Nucleus accumbens (tissue), 56 donors: Measurements from ENCODE around the gene TMEM248.
"Not testable (repeated sequence)": the region's sequence is repeated elsewhere in the genome, so short reads cannot be mapped to it uniquely, and the experiment has no call there.

Source experiments
- DNase-seq, 56 donors: peaks; one replicate each; lab custom pipeline; 2025; lab: John Stamatoyannopoulos, UW

The TMEM248 gene

DNA sequence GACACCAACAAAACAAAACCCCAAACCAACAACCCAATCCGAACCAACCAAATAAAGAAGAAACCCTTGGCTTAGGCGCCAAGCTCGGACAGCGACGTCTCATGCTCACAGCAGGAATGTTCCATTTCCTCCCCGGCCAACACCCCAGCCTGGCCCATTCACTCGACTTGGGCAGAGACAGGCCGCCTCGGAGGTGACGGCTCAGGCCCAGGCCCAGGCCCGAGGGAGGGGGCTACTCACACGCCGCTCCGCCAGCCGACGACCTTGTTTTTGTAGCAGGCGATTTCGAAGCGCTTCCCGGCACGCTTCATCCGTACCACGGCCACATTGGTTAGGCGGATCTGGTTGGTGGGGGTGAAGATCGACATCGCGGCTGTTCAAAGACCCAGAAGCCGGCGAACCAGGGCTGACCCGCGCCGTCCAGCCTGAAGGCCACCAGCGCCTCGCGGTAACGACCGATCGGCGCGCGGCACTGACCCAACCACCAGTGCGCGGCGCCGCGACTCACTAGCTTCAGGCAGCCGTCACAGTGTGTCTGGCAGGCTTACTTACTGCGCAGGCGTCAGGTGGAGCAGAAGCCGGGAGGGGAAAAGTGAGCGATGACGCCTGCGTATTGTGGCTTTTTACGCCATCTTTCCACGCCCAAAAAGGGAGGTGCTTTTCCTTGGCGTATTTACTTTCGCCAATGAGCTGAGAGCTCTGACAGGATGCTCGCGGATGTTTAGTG, 74.2 kb downstream of the TMEM248 start, which contains the start of gene SBDS:
SBDS (minus strand) TSS at position 537 of the 727 bp plus-strand sequence; CDS start at position 368, 169 bp downstream.
- DNase-seq: peak; percentile 39 to 98 (median 90)

DNA sequence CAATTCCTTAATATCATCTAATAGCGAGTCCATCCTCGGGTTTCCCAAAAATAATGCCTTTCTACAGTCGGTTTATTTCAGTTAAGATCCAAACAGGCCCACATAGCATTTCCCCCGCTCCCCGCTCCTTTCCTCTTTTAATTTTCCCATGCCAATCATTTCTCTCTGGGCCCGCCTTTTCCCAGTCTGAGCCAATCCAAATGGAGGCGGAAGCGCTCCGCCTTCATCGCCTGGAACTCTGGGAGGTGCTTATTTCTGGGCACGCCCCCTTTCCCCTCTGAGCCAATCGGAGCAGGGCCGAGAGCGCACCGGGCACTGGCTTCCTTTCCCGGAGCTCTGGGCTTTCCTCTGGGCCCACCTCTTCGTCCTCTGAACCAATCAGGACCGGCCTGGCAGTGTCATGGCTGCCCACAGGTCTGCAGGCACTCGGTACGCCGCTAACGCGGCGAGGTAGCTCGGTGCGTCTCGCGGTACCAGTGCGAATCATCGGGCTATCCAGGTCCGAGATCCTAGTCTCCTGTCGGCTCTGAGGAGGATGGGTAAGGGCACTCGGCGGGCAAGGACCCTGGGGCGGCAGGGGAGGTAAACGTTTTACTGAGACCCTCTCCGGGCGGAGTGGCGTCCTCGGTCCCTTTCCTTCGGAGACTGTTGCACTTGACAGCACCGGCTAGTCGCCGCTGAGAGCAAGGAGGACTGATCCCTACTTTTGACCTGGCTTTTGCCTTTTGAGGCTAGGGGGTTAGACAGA, 75.6 kb downstream of the TMEM248 start, which contains the start of gene TYW1:
TYW1 (plus strand) TSS at position 390 of the 748 bp plus-strand sequence; CDS start at position 536, 146 bp downstream.
- peak; percentile 76 to 100 (median 98) for DNase-seq

DNA sequence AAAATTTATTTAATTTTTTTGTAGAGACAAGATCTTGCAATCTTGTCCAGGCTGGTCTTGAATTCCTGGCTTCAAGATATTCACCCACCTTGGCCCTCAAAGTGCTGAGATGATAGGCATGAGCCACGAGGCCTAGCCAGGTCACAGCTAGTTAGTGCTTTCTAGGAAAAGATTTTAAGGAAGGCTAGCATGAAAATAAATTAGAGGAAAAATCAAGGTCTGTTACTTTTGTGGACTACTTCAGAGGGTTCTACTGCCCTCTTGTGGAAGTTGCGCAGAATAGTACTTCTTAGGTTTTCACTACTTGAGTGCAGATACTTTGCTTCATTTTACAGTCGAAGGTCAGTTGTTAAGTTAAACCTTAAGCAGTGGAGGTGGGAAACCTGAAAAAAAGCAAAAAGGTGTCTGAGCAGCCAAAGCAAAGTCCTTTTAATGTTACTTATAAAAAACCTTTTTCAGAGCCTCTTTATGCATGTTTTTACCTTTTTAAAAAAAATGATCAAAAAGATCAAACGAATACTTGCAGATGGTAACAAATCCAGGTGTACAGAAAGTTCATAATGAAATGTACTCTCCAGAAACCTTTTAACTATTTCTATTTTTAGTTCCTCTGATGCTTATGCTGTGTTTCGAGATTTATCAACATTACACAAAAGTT, 79.7 kb downstream of the TMEM248 start:
- peak in 1 of 56 donors; percentile 0 for DNase-seq

DNA sequence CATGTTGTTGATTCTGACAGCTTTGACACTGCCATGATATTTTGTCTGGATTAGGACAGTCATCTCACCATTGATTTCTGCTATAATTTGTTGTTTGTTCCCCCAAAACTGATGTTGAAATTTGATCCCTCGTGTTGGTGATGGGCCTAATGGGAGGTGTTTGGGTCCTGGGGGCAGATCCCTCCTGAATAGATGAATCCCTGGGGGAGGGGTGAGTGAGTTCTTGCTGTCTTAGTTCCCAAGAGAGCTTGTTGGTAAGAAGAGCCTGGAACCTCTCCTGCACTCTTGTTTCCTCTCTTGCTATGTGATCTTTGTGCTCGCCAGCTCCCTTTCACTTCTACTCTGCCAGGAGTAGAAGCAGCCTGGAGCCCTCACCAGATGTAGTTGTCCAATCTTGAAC, 83.1 kb downstream of the TMEM248 start:
- DNase-seq: not testable (repeated sequence)

DNA sequence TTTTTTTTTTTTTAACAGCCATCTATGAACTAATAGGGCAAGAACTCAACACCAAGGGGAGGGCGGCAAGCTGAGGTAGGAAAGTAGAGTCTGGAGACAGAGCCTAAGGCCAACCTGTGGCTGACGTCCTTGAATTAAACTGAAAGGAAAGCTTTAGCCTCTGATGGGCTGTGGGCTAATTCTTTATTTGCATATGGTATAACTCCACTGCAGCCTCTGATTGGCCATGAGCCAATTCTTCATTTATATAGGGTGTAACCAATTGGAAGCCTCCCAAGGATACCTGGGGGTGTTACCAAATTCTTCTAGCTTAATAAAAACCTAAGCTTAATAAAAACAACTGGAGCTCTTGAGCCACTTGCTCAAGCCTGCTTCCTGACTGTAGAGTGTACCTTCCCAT, 85.9 kb downstream of the TMEM248 start:
- DNase-seq: no peak
